BLaER1 (cell line): ENCODE measurements around the gene CDK1.

Source experiments
- H3K27ac ChIP-seq: shearing (Covaris generic); formaldehyde crosslinking; 2 replicates; pipeline ENCODE4 v1.8.1; 2022
- H3K27me3 ChIP-seq: shearing (Covaris generic); formaldehyde crosslinking; 2 replicates; pipeline ENCODE4 v1.8.1; 2022
- H3K36me3 ChIP-seq: shearing (Covaris generic); formaldehyde crosslinking; 2 replicates; pipeline ENCODE4 v1.8.1; 2022
- H3K4me1 ChIP-seq: shearing (Covaris generic); formaldehyde crosslinking; 2 replicates; pipeline ENCODE4 v1.8.1; 2022
- H3K4me2 ChIP-seq: shearing (Covaris generic); formaldehyde crosslinking; 2 replicates; pipeline ENCODE4 v1.8.1; 2022
- H3K4me3 ChIP-seq: shearing (Covaris generic); formaldehyde crosslinking; 2 replicates; pipeline ENCODE4 v1.8.1; 2022
- H3K9ac ChIP-seq: shearing (Covaris generic); formaldehyde crosslinking; 2 replicates; pipeline ENCODE4 v1.8.1; 2022
- H3K9me3 ChIP-seq: shearing (Covaris generic); formaldehyde crosslinking; 2 replicates; pipeline ENCODE4 v1.8.1; 2022
- H4K20me1 ChIP-seq: shearing (Covaris generic); formaldehyde crosslinking; 2 replicates; pipeline ENCODE4 v1.8.1; 2022
- Cebpa-rat ChIP-seq: shearing (Covaris generic); IDR thresholded peaks from 2 replicates; pipeline ENCODE4 v1.8.1; 2022

Gene CDK1

GRCh38 chr10:60778214-60778970 is at the start of gene CDK1:
Gene CDK1, plus strand, starts transcription at chr10:60778478. Its CDS starts 1,688 bp downstream, at chr10:60780166.
- no peak for TF ChIP-seq Cebpa-rat
- Histone ChIP-seq H3K27ac (peak within 1 kb of the TSS; percentile 90), H3K4me3 (peak within 1 kb of the TSS; percentile 85), H3K9ac (peak within 1 kb of the TSS; percentile 93), H4K20me1 (peaks cover 35% of the 10 kb centered on the region), H3K4me2 (peak within 1 kb of the TSS; percentile 89), H3K27me3 (no peaks in the 10 kb centered on the region), H3K9me3 (no peaks in the 10 kb centered on the region), H3K4me1 (peaks cover 41% of the 10 kb centered on the region), H3K36me3 (peaks cover 18% of the 10 kb centered on the region; the same call in 1 of the 2 replicates)

- no peak overlapping the region for H3K9ac ChIP-seq
- TF ChIP-seq Cebpa-rat: no peak
- H3K36me3 ChIP-seq: no peaks in the 10 kb centered on the region
- no peaks in the 10 kb centered on the region for H4K20me1 ChIP-seq
- H3K9me3 ChIP-seq: peaks cover 9% of the 10 kb centered on the region
- no peak overlapping the region for H3K4me2 ChIP-seq
- H3K4me3 ChIP-seq: no peak overlapping the region
- H3K4me1 ChIP-seq: no peaks in the 10 kb centered on the region
- H3K27me3 ChIP-seq: no peaks in the 10 kb centered on the region
- no peak overlapping the region for H3K27ac ChIP-seq
These were observed 49.2 kb upstream of the CDK1 start for GRCh38 chr10:60729106-60729505.

- H3K36me3 ChIP-seq: no peaks in the 10 kb centered on the region
- H3K27ac ChIP-seq: no peak overlapping the region
- peaks cover 9% of the 10 kb centered on the region for H3K9me3 ChIP-seq
- no peak overlapping the region for H3K9ac ChIP-seq
- no peaks in the 10 kb centered on the region for H3K27me3 ChIP-seq
- TF ChIP-seq Cebpa-rat: no peak
- no peaks in the 10 kb centered on the region for H3K4me1 ChIP-seq
- H4K20me1 ChIP-seq: no peaks in the 10 kb centered on the region
- no peak overlapping the region for H3K4me3 ChIP-seq
- no peak overlapping the region for H3K4me2 ChIP-seq
These were observed 47.0 kb upstream of the CDK1 start for GRCh38 chr10:60731134-60731885.

- H3K9ac ChIP-seq: no peak overlapping the region
These were observed 46.0 kb upstream of the CDK1 start for GRCh38 chr10:60732198-60732806.

GRCh38 chr10:60732807-60733516 is 45.3 kb upstream of the CDK1 start:
- Histone ChIP-seq H3K27me3 (no peaks in the 10 kb centered on the region), H3K9me3 (peaks cover 9% of the 10 kb centered on the region), H4K20me1 (no peaks in the 10 kb centered on the region), H3K9ac (no peak overlapping the region), H3K4me2 (no peak overlapping the region), H3K27ac (no peak overlapping the region), H3K4me1 (no peaks in the 10 kb centered on the region), H3K36me3 (no peaks in the 10 kb centered on the region), H3K4me3 (no peak overlapping the region)
- no peak for TF ChIP-seq Cebpa-rat

More at GRCh38 chr10:60732198-60732806, 46.0 kb upstream of the CDK1 start:
- H3K27ac ChIP-seq: no peak overlapping the region
- peaks cover 9% of the 10 kb centered on the region for H3K9me3 ChIP-seq
- H3K4me2 ChIP-seq: no peak overlapping the region
- TF ChIP-seq Cebpa-rat: no peak
- H3K4me1 ChIP-seq: no peaks in the 10 kb centered on the region
- H3K36me3 ChIP-seq: no peaks in the 10 kb centered on the region
- no peaks in the 10 kb centered on the region for H4K20me1 ChIP-seq
- no peaks in the 10 kb centered on the region for H3K27me3 ChIP-seq
- no peak overlapping the region for H3K4me3 ChIP-seq

- Histone ChIP-seq H3K4me2 (no peak overlapping the region), H3K9me3 (peaks cover 9% of the 10 kb centered on the region), H3K27me3 (no peaks in the 10 kb centered on the region), H3K4me1 (no peaks in the 10 kb centered on the region), H4K20me1 (no peaks in the 10 kb centered on the region), H3K9ac (no peak overlapping the region), H3K36me3 (no peaks in the 10 kb centered on the region), H3K27ac (no peak overlapping the region), H3K4me3 (no peak overlapping the region)
- TF ChIP-seq Cebpa-rat: no peak
These were observed 44.8 kb upstream of the CDK1 start for GRCh38 chr10:60733517-60733822.

GRCh38 chr10:60733826-60734225 is 44.5 kb upstream of the CDK1 start:
- TF ChIP-seq Cebpa-rat: no peak
- no peak overlapping the region for H3K4me2 ChIP-seq
- no peaks in the 10 kb centered on the region for H3K36me3 ChIP-seq
- no peak overlapping the region for H3K4me3 ChIP-seq
- H3K4me1 ChIP-seq: no peaks in the 10 kb centered on the region
- no peak overlapping the region for H3K27ac ChIP-seq
- H3K9ac ChIP-seq: no peak overlapping the region
- no peaks in the 10 kb centered on the region for H3K27me3 ChIP-seq
- peaks cover 9% of the 10 kb centered on the region for H3K9me3 ChIP-seq
- H4K20me1 ChIP-seq: no peaks in the 10 kb centered on the region

GRCh38 chr10:60734226-60734625 is 44.1 kb upstream of the CDK1 start:
- no peaks in the 10 kb centered on the region for H3K36me3 ChIP-seq
- no peak overlapping the region for H3K9ac ChIP-seq
- peaks cover 9% of the 10 kb centered on the region for H3K9me3 ChIP-seq
- H3K27me3 ChIP-seq: no peaks in the 10 kb centered on the region
- H3K4me3 ChIP-seq: no peak overlapping the region
- no peak overlapping the region for H3K27ac ChIP-seq
- no peaks in the 10 kb centered on the region for H3K4me1 ChIP-seq
- H3K4me2 ChIP-seq: no peak overlapping the region
- no peak for TF ChIP-seq Cebpa-rat
- H4K20me1 ChIP-seq: no peaks in the 10 kb centered on the region

- no peak for TF ChIP-seq Cebpa-rat
- peaks cover 9% of the 10 kb centered on the region for H3K9me3 ChIP-seq
- H3K27ac ChIP-seq: no peak overlapping the region
- no peak overlapping the region for H3K9ac ChIP-seq
- H3K4me1 ChIP-seq: no peaks in the 10 kb centered on the region
- H3K27me3 ChIP-seq: no peaks in the 10 kb centered on the region
- no peak overlapping the region for H3K4me3 ChIP-seq
- no peaks in the 10 kb centered on the region for H4K20me1 ChIP-seq
- no peaks in the 10 kb centered on the region for H3K36me3 ChIP-seq
- H3K4me2 ChIP-seq: no peak overlapping the region
These were observed 43.0 kb upstream of the CDK1 start for GRCh38 chr10:60735244-60735643.
